Islet precursor cell (in vitro differentiated cells): ENCODE data around the gene IGSF3.

Source experiments
- DNase-seq: peaks from one replicate; pipeline ENCODE4 v3.0.0-alpha.2; 2018

IGSF3 gene

DNA sequence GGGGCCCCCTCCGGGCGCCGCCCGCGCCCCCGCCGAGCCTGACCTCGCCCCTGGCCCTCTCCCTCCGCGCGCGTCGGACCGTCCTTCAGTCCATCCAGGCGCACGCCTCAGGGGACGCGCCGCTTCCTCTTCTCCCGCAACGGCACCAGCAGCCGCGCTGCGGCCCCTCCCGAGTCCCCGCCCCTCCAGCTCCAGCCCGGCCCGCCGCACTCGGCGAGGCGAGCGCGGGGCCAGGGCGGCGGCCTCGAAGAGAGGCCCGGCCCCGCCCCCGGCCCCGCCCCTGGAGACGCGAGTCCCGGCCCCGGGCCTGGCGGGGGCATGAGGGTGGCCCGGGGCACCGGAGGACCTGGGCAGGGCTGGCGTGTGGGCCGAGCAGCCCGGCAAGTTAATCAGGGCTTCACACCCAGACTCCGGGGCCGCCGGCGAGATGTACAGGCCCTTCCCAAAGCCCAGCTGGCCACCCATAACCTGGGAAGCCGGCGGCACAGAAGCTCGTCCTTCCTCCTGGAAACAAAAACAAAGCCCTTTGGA, at the start of gene IGSF3:
TSS of gene IGSF3 (minus strand) at position 159 of the 531 bp plus-strand sequence. CDS start 1,407 bp downstream, outside the sequence.
- peak; percentile 92 for DNase-seq

DNA sequence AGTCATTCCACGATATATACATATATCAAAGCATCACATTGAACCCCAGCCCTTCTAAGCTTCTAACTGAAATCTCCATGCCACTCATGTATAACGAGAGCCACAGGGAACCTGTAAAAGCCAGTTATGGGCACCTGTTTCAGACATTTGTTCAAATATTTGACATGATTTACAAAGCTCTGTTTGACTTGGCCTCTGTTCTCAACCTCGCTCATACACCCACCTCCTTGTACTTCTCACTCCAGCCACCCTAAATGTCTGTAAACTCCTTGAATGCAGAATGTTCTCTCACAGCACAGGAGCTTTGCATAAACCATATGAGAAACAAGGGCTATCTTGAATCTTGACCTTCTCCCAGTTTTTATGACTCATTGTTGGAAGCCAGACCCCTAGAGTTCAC, 49.8 kb upstream of the IGSF3 start:
- DNase-seq: no peak

DNA sequence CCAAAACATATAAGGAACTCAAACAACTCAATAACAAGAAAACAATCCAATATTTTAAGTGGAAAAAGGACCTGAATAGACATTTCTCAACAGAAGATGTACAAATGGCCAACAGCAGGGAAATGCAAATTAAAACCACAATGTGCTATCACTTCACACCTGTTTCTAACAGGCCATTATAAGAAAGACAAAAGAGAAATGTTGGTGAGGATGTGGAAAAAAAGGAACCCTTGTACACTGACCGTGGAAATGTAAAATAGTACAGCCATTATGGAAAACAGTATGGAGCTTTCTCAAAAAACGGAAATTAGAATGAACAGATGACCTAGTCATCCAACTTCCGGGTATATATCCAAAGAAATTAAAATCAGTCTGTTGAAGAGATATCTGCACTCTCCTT, 48.9 kb upstream of the IGSF3 start:
- DNase-seq: no peak

DNA sequence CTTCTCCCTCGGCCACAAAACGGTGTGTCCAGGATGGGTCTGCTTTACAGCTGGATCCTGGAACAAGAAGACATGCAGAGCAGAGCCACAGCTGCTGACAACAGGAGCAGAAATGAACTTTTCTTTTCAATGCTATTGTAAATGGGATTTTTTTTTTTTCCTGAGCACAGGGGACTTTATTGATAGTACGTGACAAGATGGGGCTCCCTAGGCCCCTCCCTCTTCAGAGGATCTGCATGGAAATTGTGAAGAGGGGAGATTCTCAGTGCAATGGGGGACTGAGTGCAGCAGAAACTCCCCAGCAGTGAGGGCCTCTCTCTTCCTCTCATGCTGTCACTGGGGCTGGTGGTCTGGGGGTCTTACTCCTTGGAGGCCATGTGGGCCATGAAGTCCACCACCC, 45.9 kb upstream of the IGSF3 start:
- DNase-seq: peak; percentile 44

DNA sequence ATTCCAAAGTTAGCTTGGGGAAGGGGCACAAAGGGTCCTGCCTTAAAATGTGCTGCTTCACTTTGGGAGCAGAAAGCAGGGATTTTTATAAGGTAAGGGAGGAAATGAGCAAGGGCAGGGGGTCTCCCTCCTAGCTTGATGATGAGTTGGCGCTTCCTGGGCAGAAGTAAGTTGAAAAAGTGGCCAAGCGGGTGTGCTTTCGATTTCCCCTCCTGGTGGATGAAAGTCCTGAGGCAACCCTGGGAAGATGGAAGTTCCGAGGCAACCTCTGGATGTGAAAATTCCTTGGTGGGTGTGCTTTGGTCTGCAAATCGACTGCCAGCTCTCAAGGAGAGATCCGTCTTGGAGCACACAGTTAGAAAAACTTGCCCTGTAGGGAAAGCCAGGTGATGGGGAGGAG, 45.0 kb upstream of the IGSF3 start:
- DNase-seq: peak; percentile 47

DNA sequence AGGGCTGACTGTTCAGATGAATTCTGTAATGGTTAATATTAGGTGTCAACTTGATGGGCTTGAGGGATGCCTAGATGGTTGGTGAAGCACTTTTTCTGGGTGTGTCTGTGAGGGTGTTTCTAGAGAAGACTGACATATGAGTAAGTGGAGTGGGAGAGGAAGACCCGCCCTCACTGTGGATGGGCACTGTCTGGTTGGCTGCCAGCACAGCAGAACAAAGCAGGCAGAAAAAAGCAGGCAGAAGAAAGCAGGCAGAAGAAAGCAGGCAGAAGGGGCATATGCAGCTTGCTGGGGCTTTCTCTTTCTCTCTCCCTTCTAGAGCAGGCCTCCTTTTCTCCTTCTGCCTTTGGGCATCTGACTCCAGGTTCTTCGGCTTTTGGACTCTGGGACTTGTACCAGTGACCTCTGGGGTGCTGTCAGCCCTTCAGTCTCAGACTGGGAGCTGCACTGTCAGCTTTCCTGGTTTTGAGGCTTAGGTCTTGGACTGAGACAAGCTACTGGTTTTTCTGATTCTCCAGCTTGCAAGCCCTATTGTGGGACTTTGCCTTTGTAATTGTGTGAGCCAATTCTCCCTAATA, 43.8 kb upstream of the IGSF3 start:
- peak; percentile 74 for DNase-seq

DNA sequence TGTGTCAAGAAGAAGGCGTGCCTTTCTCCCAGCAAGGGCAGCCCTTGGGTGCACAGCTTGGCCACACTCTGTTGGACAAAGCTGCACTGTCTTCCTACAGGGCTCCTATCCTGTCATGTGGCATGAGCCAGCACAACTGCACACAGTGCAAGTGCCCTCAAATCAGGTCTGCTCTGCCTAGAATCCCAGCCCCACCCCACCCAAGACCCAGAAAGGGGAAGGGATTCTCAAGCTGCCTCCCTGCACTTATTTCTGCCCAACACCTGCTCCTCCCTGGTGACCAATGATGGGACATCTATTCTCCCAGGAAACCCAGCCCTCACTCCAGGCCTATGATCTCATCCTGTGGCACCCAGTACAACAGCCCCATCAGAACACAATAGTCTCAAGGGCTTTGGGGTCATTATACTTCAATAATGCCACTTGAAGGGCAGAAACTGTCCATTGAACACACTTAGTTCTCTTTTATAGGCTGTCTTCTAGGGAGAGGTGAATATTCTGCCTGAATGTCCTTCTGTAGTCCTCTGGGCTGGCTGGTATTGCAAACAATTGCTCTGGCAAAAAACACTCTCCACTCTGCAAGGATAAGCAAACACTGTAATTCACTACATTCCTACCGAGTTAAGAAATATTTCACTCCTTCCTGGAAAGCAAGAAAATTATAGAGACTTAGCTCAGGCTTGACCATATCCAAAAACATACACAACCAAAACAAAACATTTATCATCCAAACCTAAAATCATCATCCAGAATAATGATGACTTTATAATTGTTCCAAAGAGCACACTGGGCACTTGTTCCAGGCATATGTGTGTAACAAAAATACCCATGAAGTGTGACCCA, 43.1 kb upstream of the IGSF3 start:
- peak; percentile 49 for DNase-seq

DNA sequence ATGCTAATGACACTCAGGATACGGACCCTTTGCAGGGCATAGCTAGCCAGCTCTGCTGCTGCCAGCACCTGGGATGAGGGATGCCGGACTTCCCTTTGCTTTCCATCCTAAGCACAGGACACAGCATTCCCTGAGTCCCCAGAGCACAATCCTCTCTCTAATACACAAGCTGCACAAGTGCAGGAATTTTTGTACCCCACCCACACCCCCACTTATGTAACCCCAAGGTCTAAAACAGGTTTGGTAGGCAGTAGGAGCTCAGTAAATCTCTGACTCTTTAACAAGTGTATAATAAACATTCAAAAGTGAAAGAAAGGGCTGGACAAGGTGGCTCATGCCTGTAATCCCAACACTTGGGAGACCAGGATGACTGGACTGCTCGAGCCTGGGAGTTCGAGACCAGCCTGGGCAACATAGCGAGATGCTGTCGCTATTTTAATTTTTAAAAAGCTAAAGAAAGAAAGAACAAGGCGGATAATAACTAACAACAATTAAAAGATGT, 42.2 kb upstream of the IGSF3 start:
- peak; percentile 15 for DNase-seq

DNA sequence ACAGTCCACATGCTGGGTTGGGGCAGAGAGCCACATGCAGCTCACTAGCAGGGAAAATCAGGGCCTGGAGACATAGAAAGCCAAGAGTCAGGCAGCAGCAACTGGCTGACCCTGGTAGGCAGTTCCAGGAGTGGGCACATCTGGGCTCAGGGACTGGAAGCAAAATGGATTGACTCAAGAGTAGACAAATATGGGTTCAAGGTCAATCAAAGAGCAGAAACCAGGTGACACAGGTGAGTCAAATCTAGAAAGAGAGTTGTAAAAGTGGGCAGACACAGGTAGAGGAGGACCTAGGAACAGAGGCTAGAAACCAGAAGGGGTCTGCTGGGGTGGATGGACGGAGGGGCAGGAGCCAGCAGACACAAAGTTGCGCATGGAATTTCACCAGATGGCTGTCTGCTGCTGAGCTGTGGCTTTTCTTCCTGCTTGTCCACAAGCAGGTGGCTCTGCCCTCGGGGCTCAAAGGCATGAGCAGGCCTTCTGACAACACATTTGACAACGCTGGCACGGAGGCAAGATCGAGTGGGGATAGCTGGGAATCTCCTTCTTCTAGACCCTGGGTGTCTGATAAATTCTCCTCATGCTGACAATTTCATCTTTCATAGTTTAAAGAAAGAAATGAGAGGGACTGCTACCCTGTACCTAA, 40.8 kb upstream of the IGSF3 start:
- peak; percentile 83 for DNase-seq

DNA sequence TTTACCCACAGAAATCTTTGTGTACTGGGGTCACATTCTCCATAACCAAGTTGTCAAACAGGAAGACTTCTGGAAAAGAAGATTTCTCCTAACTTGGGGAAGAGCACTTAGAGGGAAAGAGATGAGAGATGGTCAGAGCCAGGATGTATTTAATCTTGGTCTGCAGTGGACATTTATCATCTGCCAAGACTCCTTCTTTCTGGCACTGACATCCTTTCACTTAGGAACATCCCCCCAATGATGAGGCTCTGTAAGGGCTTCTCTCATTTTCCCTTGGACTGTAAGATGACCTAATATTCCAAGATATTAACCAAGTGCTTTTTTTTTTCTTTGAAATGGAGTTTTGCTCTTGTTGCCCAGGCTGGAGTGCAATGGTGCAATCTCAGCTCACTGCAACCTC, 39.3 kb upstream of the IGSF3 start:
- no peak for DNase-seq

DNA sequence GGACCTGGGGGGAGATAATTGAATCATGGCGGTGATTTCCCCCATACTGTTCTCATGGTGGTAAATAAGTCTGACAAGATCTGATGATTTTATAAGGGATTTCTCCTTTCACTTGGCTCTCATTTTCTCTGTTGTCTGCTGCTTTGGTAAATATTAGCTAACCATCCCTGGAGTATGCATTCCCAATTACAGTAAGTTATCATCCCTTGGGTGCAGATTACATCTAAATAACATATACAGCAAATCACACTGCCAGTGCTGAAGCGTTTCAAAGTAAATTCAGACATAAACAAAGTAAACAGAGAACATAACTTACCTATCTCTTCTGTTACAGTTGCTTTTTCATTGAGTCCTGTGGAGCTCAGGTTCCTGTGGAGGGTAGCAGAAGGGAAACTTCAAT, 38.6 kb upstream of the IGSF3 start:
- no peak for DNase-seq

DNA sequence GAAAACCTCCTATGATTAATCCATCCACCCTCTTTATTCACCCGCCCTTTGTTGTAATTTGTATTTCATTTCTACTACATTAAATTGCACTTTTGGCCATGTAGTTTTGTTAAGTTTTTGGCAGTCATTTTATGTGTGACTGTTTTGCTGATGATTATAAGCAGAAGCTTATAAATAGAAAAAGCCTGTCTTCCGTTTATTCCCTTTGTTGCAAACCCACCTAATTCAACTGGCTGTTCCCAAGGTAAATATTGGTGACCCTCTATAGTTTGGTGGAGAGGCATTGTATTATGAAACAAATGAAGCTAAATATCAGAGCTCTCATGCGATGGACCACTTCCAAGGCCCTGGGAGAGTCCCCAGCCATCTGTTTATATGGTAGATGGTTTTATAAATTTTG, 36.7 kb upstream of the IGSF3 start:
- no peak for DNase-seq

DNA sequence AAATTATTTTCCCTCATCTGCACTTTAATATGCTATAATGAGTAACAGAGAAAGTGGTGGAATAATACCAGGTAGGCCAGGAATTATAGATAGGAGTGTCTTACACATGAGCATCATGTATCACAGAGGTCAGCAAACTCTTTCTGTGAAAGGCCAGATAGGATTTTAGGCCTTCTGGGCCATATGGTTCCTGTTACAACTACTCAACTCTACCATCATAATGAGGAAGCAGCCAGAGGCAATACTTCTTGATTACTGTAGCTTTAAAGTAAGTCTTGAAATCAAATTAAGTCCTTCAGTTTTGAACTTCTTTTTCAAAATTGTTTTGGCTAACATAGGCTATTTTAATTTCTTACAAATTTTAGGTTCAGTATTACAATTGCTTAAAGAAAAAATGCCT, 32.1 kb upstream of the IGSF3 start:
- DNase-seq: no peak

DNA sequence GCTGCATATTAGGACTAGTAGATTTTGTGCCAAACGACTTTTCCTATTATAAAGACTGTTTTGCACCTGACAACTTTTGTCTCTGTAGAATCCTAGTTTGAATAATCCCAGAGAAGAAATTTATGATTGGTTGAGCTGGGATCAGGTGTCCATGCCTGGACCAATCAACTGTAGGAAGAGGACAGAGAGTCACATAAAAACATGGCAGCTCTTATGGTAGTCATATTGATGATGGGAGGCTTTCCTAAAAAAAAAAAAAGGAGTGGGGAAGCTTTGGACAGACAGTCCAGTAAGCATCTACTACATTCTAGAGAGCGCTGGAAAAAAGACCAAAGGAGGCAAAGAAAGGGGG, 30.7 kb upstream of the IGSF3 start:
- DNase-seq: no peak

DNA sequence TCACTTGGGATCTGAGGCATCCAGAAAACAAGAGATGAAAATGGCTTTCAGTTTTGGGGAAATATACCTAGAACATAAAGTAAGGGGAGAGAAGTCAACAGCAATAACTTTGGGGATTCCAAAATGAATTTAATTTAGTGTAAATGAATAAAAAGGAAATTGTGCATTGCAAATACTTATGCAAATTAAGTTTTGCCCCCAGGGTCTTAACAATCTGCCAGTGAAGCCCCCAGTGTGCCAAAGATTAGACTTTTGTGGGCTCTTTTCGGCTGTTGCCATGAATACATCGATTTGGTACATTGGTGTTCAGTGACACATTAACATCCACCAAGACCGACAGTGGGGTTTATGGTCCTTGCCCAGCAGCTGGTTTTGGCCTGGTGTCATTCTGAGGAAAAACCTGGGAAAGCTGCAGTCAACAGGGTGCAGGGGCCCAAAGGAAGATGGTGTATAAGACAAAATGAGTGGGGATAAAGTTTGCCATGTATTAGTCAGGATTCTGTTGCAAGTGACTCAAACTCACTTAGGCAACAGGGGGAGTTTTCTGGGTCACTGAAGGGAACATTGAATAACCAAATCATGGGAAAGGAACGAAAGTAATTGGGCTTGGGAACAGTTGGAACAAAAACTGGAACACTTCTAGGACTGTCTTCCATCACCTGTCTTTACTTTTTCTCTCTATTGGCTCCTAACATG, 30.2 kb upstream of the IGSF3 start:
- DNase-seq: no peak

DNA sequence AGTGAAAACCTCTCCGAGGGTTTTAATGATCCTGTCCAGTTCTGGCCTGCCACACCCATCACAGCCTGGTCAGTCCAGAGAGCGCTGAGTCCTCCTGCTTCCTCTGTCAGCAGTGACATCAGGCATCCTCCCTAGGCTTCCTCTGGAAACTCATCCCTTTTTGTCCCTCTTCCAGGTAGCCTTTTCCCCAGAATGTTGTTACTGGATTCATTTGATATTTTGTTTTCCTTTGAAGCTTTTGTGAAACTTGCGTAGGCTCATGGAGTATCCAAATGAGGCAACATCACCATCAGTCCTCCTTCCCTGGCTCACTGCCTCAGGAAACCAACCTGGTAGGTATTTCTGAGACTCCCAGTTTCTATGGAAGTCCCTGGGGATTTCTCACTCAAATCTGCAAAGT, 27.0 kb upstream of the IGSF3 start:
- DNase-seq: no peak

DNA sequence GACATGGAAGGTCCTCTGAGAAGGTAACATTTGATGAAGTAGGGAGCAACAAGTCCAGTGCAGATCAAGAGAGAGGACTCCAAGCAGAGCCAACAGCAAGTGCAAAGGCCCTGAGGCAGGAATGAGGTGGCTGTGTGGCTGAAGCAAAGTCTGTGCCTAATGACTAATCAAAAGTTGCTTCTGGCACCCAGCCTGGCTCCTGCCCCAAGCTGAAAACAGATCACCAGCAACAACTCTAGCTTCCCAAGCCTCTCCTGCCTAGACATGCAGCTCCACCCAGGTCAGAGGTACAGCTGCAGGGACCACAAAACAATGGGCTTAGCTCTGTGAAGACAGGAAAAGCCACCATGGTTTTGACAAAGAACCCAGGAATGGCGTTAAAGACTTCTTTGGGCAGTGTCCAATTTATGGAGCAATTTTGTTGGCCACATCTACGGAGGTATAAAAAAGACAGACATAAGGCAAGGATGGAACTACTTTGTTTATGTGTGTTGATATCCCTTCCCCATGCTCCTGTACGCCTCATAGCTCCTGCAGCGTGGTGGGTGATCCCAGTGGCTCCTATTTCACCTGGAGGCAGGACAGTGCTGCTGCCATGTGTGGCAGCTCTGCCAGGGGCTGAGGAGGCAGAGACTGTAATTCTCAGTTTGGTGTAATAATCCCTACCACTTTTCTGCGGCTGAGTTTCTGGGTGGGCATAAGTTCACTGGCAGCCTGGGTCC, 26.4 kb upstream of the IGSF3 start:
- DNase-seq: peak; percentile 77

DNA sequence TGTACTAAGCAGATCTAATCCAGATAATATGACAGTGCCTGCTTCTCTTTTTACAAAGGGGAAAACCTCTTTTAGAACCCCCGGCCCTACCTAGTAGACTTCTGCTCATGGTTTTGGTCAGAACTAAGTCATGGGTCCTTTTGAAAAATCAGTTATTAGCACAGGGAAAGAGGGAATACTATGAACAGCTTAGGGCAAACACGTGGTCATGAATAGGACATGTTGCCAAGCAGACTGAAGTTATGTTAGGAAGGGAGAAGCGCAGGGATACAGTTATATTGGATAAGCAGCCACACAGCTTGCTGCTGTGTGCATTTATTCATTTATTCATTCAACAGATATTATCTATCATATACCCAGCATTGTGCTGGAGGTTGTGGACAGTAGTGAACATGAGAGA, 25.3 kb upstream of the IGSF3 start:
- no peak for DNase-seq

DNA sequence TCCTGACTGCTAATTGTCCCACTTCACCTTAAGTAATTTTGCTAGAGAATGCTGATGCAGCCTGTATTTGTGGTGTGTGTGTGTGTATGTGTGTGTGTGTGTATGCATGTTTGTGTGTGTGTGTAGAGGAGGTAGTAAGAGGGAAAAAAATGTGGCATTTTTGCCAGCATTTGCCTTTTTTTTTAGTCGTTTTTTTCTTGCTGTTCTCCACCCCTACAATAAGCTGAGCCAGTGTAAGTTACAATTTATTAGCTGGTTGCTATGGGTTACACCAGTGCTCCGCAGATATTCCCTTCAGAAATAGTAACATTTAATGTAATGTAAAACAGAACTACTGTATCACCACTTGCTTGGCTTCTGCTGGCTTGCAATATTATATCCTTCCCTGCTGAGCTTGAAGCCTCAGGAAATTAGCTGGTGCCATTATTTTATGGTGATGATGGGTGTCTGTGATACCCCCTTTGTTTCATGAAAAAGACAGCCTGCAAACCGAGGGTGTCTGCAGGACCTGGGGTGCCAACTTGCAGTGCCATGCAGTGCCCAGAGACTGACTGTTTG, 23.4 kb upstream of the IGSF3 start:
- no peak for DNase-seq

DNA sequence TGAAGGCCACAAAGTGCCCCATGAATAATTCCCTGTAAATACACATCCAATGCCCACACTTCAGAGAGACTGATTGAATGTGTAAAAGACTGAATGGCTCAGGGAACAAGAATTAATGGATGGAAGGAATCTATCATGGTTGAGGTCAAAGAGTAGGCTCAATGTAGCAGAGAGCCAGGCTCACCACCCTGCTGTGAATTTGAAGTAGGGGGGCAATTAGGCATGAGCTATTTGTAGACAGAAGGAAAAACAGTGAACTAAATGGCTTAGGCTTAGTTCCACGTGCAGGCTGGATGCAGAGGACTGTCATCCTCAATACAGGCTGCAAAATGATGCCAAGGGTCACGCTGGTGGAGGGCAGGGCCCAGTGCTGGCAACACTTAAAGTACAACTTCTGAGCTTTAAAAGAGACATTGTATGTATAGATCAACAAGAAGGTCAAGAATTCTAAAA, 22.9 kb upstream of the IGSF3 start:
- no peak for DNase-seq

DNA sequence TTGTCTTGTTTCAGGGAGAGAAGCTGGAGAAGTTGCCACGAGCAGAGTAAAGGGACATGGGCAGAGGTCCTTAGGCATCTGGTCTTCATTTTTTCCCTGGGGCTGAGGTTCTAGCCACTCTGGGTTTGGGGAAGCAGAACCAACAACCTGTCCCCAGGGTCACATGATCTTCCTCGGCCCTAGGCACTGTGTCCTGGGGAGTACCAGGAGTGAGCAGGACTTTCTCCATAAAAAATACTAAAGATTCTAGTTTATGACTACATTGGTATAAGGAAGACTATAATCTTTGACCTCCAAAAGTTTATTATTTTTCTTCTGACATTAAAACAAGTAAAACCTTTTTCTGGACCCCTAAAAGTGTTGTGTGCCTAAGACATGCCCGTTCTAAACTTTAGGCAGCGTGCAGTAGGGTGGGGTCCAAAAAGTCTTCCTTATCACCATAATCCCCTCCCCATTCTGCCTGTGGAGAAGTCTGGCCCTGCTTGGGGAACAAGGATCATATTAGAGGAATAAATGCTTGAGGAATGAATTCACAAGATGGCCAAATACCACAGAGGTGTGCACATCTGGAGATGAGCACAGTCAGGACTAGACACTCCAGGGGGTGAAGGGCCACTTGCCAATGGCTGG, 19.3 kb upstream of the IGSF3 start:
- peak; percentile 33 for DNase-seq

DNA sequence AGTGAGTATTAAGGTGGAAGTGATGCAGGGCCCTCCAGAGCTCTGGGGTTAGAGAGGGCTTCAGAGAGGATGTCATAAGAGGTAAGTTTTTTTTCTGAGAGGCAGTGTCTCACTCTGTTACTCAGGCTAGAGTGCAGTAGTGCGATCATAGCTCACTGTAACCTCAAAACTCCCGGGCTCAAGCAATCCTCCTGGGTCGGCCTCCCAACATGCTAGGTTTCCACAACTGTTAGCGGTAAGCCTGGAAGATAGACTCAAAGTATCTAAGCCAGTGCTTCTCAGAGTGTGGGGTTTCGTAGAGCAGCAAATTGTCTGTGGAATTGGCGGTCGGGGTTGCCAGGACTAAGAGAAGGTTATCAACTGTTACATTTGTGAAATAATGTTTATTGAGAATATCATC, 18.6 kb upstream of the IGSF3 start:
- DNase-seq: no peak
